COLO668 (cell line): ENCODE measurements around the gene TMEM119.
"Not testable (repeated sequence)": the region's sequence is repeated elsewhere in the genome, so short reads cannot be mapped to it uniquely, and the experiment has no call there.

Experiments
- DNase-seq: peaks from one replicate; lab custom pipeline; 2025; ENCODE audit not compliant: unreplicated experiment; lab: John Stamatoyannopoulos, UW

TMEM119 gene

GRCh38 chr12:108602976-108603704 is 5.3 kb upstream of the TMEM119 start:
- DNase-seq, result no peak

- no peak for DNase-seq
Measured at GRCh38 chr12:108602209-108602705, 4.4 kb upstream of the TMEM119 start.

DNA sequence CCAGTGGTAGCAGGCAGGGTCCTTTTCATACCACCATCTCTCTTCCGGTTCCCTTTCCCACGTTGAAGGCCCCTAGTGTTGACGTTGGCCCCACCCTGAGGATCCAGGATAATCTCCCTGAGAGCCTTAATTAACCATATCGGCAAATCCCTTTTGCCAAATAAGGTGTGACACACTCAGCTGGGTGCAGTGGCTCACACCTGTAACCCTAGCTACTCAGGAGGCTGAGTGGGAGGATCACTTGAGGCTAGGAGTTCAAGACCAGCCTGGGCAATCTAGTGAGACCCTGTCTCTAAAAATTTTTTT is 2.8 kb upstream of the TMEM119 start:
- DNase-seq, result no peak

GRCh38 chr12:108599948-108600701 is 2.2 kb upstream of the TMEM119 start:
- DNase-seq, result no peak

- DNase-seq, result no peak
Measured at GRCh38 chr12:108599541-108599940, 1.7 kb upstream of the TMEM119 start.

DNA sequence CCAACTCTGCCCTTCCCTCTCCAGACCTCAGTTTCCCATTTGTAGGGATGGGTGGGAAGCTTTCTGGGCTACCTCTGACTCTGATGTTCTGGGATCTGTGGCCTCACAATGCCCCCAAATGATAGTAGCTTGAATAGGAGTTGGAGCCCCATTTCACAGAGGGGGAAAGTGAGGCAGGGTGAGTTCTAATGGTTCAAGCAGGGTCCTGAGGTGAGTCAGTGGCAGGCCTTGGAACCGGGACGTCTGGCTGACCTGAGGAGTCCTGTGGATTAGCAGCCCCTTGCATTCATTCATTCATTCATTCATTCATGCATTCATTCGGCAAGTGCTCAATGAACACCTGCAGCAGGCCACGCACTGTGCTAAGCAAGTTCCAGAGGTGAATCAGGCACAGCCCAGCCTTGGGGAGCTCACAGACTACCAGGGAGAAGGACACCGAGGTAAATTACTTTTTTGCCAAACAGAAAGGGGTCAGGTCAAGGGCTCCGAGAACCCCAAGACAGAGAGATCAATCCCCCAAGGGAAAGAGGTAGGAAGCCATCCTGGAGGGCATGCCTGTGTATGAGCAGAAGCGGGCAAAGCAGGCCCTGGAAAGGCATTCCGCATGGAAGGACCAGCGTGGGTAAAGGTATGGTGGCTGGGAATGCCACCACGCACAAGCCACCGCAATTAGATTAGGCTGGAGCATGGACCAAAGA is 818 bp upstream of the TMEM119 start:
- no peak for DNase-seq

- DNase-seq, result no peak
Measured at GRCh38 chr12:108596854-108597558, 878 bp downstream of the TMEM119 start.

GRCh38 chr12:108595711-108596647 is 1.9 kb downstream of the TMEM119 start:
- no peak for DNase-seq

- no peak for DNase-seq
Measured at GRCh38 chr12:108594960-108595710, 2.7 kb downstream of the TMEM119 start.

DNA sequence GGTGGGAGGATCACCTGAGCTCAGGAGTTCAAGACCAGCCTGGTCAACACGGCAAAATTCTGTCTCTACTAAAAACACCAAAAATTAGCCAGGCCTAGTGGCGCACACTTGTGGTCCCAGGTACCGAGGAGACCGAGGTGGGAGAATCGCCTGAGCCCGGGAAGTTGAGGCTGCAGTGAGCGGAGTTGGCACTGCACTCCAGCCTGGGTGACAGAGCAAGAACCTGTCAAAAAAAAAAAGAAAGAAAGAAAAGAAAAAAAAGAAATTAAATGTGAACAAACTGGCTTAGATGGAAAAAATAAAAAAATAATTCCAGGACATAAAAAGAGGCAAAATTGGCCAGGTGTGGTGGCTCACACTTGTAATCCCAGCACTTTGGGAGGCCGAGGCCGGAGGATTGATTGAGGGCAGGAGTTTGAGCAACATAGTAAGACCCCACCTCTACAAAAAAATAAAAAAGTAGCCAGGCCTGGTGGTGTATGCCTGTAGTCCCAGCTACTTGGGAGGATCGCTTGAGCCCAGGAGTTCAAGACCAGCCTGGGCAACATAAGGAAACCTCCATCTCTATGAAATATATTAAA is 3.5 kb downstream of the TMEM119 start:
- DNase-seq, result no peak

DNA sequence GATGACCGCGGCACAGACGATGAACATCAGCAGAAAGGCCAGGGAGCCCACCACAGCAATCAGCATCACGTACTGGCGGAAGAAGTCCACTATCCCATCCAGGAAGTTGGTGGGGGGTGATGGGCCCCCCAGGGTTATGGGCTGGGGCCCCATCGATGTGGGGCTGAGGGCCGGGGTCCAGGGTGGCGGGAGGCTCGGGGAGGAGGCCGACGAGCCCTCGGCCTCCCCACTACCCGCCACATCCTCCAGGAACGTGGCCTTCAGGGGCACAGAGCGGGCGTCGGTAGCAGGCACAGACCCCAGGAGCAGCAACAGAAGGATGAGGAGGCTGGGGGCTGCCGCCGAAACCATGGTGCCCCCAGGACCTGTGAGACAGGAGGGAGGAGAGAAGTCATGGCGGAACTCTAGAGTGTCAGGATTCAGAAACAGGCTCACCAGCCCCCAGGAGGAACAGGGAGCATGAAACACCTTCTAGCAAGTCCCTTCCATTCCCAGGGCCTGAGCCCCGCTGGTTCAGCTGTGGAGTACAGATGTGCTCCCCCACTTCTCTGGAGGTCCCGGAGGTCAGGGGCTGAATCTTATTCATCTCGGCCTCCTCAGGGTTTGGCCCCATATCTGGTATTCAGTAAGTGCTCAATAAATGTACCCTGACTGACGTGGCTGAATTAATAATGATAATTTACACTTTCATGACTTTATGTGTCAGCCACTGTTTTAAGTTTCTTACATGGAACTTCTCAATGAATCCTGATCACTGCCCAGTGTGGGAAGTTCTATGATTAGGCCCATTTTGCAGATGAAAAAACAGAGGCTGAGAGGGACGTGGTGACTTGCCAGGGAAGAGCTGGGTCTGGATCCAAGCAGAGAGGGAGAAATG is 5.6 kb downstream of the TMEM119 start:
- DNase-seq, result no peak

DNA sequence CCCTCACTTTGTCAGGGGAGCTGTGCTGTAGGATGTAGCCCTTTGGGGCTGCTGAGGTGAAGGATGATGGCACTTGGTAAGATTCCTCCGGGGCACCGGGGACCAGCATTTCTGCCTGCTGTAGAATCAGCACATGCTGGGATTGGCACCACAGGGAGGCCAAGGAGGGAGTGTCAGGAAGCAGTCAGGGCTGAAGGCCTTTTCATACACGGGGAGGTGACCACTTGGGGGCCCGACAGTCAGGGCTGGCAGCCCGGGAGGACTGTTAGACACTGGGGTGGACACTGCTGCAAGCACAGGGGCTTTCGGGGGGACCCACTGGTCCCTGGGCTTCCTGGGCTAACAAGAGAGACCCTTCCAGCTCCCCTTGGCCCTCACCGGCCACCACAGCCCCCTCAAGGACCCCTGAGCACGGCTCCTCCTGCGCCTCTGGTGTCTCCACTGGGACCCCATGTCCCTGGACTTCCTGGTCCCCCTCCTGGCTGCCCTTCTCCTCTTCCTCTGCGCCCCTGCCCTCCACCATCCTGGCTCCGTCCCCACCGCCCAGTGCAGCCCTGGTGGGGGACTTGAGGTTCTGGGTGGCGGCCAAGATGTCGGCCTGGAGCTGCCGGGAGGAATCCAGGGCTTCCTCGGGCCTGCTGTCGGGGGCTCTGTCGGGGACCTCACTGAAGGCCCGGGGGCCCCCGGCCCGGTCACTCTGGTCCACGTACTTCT is 6.5 kb downstream of the TMEM119 start:
- no peak for DNase-seq

DNA sequence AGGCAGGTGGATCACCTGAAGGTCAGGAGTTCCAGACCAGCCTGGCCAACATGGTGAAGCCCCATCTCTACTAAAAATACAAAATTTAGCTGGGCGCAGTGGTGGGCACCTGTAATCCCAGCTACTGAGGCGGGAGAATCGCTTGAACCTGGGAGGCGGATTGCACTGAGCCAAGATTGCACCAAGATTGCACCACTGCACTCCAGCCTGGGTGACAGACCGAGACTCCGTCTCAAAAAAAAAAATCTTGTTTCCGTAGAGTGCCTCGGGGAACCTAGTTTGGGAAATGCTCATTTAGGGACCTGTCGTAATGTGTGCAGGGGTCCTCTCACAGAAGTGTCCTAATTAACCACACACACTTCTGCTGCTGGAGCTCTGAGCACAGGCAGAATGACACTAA is 7.4 kb downstream of the TMEM119 start:
- DNase-seq, result not testable (repeated sequence)

GRCh38 chr12:108589840-108590229 is 8.0 kb downstream of the TMEM119 start:
- no peak for DNase-seq

DNA sequence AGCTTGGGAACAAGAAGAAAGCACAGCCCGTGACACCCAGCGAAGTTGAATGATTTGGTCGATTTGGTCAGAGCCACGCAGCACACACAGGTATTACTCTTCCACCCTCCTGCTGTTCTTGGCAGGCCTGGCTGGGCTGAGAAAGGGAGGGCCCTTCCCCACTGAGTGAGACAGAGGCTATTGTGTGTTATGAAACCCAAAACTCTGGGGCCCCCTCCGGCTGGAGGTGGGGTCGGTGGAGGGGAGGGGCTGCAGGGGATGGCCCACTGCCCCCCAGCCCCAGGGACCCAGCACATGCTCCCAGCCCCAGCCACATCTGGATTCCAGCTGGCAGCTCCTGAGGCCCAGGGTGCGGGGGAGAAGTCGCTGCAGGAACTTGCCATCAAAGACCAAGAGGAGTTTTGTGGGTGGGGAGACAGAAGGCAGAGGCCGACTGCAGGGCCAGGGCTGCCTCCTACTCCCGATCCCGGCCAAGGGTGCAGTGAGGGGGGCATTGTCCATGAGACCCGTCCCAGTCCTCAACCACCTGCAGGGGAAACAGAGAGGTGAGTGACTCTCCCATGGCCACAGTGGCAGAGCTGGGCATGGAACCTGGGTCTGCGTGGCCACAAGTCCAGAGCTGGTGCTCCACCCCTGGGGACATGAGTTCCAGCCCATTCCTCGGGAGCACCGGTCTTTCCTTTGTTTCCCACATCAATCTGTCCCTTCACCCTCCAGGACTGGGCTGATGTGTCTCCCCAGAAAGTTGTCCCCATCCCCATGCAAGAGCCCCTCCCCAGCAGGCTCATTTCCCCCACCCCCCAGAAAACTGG is 8.7 kb downstream of the TMEM119 start:
- DNase-seq, result no peak

GRCh38 chr12:108587826-108588225 is 10.1 kb downstream of the TMEM119 start:
- DNase-seq, result no peak

GRCh38 chr12:108586306-108586705 is 11.6 kb downstream of the TMEM119 start:
- no peak for DNase-seq
